Measurements from ENCODE around the gene LAMA4. TPM values are rescaled to one million over a fixed set of nuclear protein-coding genes. Genes with fewer than 3 reads are reported as not detected.
A peak's percentile ranks its signal among the peaks of the same experiment; 100 is the strongest.

LAMA4 gene
- total and polyA plus RNA-seq, 4 donors: 28.4 to 261 (median 79.8) TPM

GRCh38 chr6:112197636-112198035 is 56.7 kb downstream of the LAMA4 start:
- Histone ChIP-seq H3K27ac (ENCODE audit: low read depth in 1 of 2, low read length in 1 of 2) (peak overlapping the region in 1 of 2 donors; percentile 57), H3K9me3 (ENCODE audit: control insufficient read depth in 4 of 4, insufficient read depth in 3 of 4, low read length in 3 of 4) (no peaks in the 10 kb centered on the region), H3K36me3 (ENCODE audit: control insufficient read depth in 4 of 4, insufficient read depth in 4 of 4, low read length in 4 of 4) (peaks cover 3 to 45% (median 15%) of the 10 kb centered on the region in 4 donors), H3K9ac (ENCODE audit: insufficient read depth in 1 of 2, low read length in 2 of 2) (no peak overlapping the region), H3K4me3 (no peak overlapping the region), H3K27me3 (ENCODE audit: control insufficient read depth in 3 of 3, insufficient read depth in 3 of 3, low read length in 2 of 3) (no peaks in the 10 kb centered on the region), H3K4me1 (ENCODE audit: control insufficient read depth in 5 of 5, insufficient read depth in 5 of 5, low read length in 5 of 5) (peaks cover 0 to 23% (median 3%) of the 10 kb centered on the region in 5 donors)
- no peak for TF ChIP-seq CTCF (IDR thresholded peaks at IDR 0.05; ENCODE audit: control extremely low read depth, extremely low read depth)
- DNase-seq: no peak
- ATAC-seq (ENCODE audit: insufficient read depth, low FRiP score): no peak
- whole genome bisulfite sequencing, 2 donors: 88 to 91% methylated on average over 2 of the region's 2 CpGs

GRCh38 chr6:112196306-112196705 is 58.1 kb downstream of the LAMA4 start:
- WGBS, 2 donors: 70 to 84% methylated on average over 1 of the region's 1 CpG
- H3K4me3 ChIP-seq: no peak overlapping the region
- no peak overlapping the region for H3K27ac ChIP-seq (ENCODE audit: low read depth in 1 of 2, low read length in 1 of 2)
- no peak for TF ChIP-seq CTCF (IDR thresholded peaks at IDR 0.05; ENCODE audit: control extremely low read depth, extremely low read depth)
- H3K27me3 ChIP-seq (ENCODE audit: control insufficient read depth in 3 of 3, insufficient read depth in 3 of 3, low read length in 2 of 3): no peaks in the 10 kb centered on the region
- H3K9me3 ChIP-seq (ENCODE audit: control insufficient read depth in 4 of 4, insufficient read depth in 3 of 4, low read length in 3 of 4): no peaks in the 10 kb centered on the region
- DNase-seq: no peak
- ATAC-seq (ENCODE audit: insufficient read depth, low FRiP score): no peak
- H3K4me1 ChIP-seq (ENCODE audit: control insufficient read depth in 5 of 5, insufficient read depth in 5 of 5, low read length in 5 of 5): peaks cover 0 to 23% (median 0%) of the 10 kb centered on the region in 5 donors
- H3K9ac ChIP-seq (ENCODE audit: insufficient read depth in 1 of 2, low read length in 2 of 2): no peak overlapping the region
- H3K36me3 ChIP-seq (ENCODE audit: control insufficient read depth in 4 of 4, insufficient read depth in 4 of 4, low read length in 4 of 4): peaks cover 2 to 52% (median 16%) of the 10 kb centered on the region in 4 donors

GRCh38 chr6:112195166-112195565 is 59.2 kb downstream of the LAMA4 start:
- DNase-seq (no peak), ATAC-seq (ENCODE audit: insufficient read depth, low FRiP score) (no peak)
- Histone ChIP-seq H3K9me3 (ENCODE audit: control insufficient read depth in 4 of 4, insufficient read depth in 3 of 4, low read length in 3 of 4) (no peaks in the 10 kb centered on the region), H3K4me1 (ENCODE audit: control insufficient read depth in 5 of 5, insufficient read depth in 5 of 5, low read length in 5 of 5) (peaks cover 0 to 23% (median 3%) of the 10 kb centered on the region in 5 donors), H3K27ac (ENCODE audit: low read depth in 1 of 2, low read length in 1 of 2) (no peak overlapping the region), H3K9ac (ENCODE audit: insufficient read depth in 1 of 2, low read length in 2 of 2) (no peak overlapping the region), H3K4me3 (no peak overlapping the region), H3K27me3 (ENCODE audit: control insufficient read depth in 3 of 3, insufficient read depth in 3 of 3, low read length in 2 of 3) (no peaks in the 10 kb centered on the region), H3K36me3 (ENCODE audit: control insufficient read depth in 4 of 4, insufficient read depth in 4 of 4, low read length in 4 of 4) (peaks cover 0 to 53% (median 14%) of the 10 kb centered on the region in 4 donors)
- no peak for TF ChIP-seq CTCF (IDR thresholded peaks at IDR 0.05; ENCODE audit: control extremely low read depth, extremely low read depth)
- 84 to 85% methylated on average over 3 of the region's 3 CpGs for WGBS, 2 donors

GRCh38 chr6:112194511-112194910 is 59.9 kb downstream of the LAMA4 start:
- H3K9me3 ChIP-seq (ENCODE audit: control insufficient read depth in 4 of 4, insufficient read depth in 3 of 4, low read length in 3 of 4): no peaks in the 10 kb centered on the region
- peaks cover 0 to 23% (median 3%) of the 10 kb centered on the region in 5 donors for H3K4me1 ChIP-seq (ENCODE audit: control insufficient read depth in 5 of 5, insufficient read depth in 5 of 5, low read length in 5 of 5)
- WGBS, 2 donors: 97 to 98% methylated on average over 1 of the region's 1 CpG
- H3K27ac ChIP-seq (ENCODE audit: low read depth in 1 of 2, low read length in 1 of 2): peak overlapping the region in 1 of 2 donors; percentile 27
- no peak for DNase-seq
- no peak for TF ChIP-seq CTCF (IDR thresholded peaks at IDR 0.05; ENCODE audit: control extremely low read depth, extremely low read depth)
- no peak overlapping the region for H3K9ac ChIP-seq (ENCODE audit: insufficient read depth in 1 of 2, low read length in 2 of 2)
- ATAC-seq (ENCODE audit: insufficient read depth, low FRiP score): no peak
- H3K4me3 ChIP-seq: no peak overlapping the region
- peaks cover 0 to 50% (median 11%) of the 10 kb centered on the region in 4 donors for H3K36me3 ChIP-seq (ENCODE audit: control insufficient read depth in 4 of 4, insufficient read depth in 4 of 4, low read length in 4 of 4)
- H3K27me3 ChIP-seq (ENCODE audit: control insufficient read depth in 3 of 3, insufficient read depth in 3 of 3, low read length in 2 of 3): no peaks in the 10 kb centered on the region

All from lung (tissue), 12 donors.